Nucleus accumbens (tissue), 56 donors: Measurements from ENCODE around the gene OPCML.

Experiments used
- DNase-seq, 56 donors: peaks; one replicate each; lab custom pipeline; 2025; lab: John Stamatoyannopoulos, UW

The OPCML gene

GRCh38 chr11:133541720-133542095 is 9.4 kb upstream of the OPCML start:
- no peak for DNase-seq

- DNase-seq, result no peak
These were observed 8.9 kb upstream of the OPCML start for GRCh38 chr11:133541021-133541719.

DNA sequence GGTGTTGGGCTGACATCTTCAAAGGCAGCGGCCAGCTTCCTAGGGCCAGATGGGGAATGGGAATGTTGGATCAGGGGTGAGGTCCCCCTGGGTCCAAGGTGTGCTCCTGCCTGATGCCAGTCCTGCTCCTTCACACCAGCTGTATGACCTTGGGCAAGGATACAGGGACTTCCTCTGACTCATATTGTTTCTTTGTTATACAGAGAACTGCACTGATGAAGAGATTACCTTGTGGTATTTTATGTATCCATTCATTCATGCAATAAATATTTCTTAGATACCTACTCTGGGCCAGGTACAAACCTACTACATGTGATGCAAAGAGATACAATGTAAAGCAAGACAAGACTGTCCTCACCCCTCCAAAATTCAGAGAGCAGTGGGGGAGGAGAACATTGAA is 3.9 kb upstream of the OPCML start:
- no peak for DNase-seq

- no peak for DNase-seq
These were observed 904 bp upstream of the OPCML start for GRCh38 chr11:133533205-133533604.

DNA sequence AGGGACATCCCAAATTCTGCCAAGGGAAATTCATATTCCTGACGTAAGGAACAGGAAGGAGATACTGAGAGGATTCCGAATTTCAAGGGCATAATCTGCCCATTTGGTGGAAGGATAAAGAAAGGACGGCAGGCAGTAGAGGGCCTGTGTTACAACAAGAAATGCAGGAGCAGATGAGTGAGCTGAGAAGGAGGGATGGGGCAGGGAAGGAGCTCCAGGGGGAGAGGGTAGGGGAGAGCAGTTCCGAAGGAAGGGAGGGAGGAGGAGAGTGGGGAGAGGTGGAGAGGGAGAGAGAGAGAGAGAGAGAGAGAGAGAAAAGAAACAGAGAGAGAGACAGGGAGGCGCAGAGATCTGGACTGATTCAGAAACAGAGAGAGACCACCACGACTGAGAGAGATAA is 843 bp downstream of the OPCML start:
- DNase-seq, result peak in 1 of 56 donors; percentile 28

DNA sequence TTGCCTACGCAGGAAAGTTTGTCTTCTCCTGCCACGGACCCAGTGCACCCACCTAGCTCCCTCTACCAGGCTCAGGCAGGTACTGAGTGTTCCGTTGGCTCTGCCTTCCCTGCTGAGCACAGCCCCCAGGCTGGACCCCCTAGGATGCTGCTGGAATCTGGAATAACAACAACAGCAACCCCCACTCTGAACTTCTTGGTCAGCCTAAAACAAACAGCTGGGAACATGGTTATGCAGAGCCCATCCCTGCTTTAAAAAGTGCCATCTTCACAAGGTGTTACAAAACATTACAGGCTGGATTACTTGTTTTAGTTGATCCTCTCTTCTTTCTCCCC is 1.8 kb downstream of the OPCML start:
- peak in 2 of 56 donors; percentile 9 to 10 for DNase-seq

GRCh38 chr11:133529807-133530500 is 2.3 kb downstream of the OPCML start:
- DNase-seq, result no peak

- no peak for DNase-seq
These were observed 5.5 kb downstream of the OPCML start for GRCh38 chr11:133526790-133527189.

DNA sequence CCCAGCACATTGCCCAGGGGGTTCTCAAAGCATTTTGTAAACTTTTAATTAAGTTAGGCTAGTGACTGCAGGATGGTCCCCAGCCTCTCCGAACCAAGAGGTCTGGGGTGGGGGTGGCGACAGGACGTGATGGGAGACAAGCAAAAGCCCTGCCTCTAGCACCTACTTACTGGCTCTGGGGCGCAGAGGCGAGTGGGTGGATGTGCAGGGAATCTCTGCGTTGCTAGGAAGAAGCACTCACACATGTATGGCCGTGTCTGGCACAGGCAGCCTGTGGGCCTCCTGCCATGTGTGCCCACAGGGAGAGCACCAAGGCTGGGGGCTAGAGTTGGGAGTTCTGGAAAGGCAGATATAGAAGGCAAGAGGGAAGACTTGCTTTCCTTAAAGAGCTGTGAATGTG is 6.3 kb downstream of the OPCML start:
- DNase-seq, result peak in 3 of 56 donors; percentile 5 to 10 (median 8)

DNA sequence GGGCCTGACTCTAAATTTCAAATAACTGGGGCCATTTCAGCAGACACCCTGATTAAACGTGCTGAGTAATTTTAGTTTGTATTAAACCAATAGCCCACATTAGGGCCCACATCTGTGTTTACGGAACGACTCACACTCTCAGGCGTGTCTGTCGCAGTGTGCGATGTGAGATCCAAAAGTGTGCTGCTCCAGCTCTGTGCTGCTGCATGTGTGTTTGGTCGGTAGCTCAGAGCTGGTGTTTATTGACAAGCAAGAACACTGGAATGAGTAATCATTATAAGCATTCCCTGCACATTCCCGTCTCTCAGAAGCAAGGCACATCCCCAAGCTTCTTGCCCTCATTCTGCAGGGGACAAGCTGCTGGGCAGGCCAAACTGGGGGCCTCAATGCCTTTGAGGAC is 7.8 kb downstream of the OPCML start:
- no peak for DNase-seq

DNA sequence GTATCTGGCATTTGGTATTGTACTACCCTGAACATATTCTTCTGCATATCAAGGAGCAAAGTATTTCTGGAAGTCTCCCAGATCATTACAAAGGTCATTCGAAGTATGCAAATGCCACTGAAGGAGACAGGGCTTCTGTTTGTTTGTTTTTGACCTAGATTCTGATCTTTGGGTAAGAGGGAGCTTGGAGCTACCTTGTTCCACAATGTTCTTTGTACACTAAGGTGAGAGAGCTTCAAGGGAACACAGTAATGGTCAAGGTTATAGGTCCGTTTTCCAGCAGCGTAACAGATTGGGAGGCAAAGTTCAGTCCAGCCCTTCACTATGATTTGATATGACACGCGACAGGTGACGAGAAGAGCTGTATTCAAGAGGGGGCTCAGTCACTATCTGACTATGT is 10.0 kb downstream of the OPCML start:
- no peak for DNase-seq

DNA sequence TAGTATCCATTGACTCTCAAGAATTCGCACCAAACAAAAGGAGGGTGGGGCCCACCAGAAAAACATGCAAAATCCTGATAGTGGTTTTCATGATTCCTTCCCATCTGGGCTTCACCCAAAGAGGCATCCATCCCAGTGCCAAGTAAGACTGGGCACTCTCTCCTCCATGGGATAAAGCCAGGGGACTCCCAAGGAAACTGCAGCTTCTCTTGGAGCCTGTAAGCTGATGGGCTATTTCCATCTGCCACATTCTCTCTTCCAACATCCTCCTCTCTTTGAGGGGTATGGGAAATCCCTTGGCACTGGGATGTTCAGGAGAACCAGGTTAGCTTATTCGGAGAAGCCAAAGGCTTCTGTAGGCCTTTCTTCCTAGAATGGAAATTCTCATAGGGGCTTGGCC is 10.8 kb downstream of the OPCML start:
- no peak for DNase-seq

GRCh38 chr11:133520707-133521106 is 11.6 kb downstream of the OPCML start:
- no peak for DNase-seq

GRCh38 chr11:133519560-133519959 is 12.7 kb downstream of the OPCML start:
- DNase-seq, result no peak

DNA sequence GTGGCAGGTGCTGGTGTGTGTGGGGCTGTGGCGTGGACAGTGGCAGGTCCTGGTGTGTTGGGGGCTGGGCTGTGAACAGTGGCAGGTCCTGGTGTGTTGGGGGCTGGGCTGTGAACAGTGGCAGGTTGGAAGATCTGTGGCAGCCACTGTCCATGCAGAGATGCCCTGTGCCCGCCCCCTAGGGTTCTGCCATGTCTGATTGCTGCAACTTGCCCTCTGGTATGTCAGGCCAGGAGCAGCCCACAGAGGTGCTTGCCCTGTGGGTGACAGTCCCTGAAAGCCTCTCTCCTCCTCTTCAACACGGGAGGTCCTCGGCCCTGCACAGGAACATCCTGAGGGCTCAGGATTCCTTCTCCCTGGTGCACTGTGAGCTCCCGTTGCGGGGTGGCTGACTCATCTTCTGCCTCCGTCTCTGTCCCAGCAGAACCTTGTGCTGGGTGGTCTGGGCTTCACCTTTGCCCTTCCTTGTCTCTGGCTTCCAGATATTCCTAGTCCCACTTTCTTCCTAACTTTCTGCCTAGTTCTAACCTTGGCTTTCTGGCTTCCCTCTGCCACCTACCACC is 13.5 kb downstream of the OPCML start:
- DNase-seq, result no peak

- DNase-seq, result no peak
These were observed 15.5 kb downstream of the OPCML start for GRCh38 chr11:133516845-133517244.

DNA sequence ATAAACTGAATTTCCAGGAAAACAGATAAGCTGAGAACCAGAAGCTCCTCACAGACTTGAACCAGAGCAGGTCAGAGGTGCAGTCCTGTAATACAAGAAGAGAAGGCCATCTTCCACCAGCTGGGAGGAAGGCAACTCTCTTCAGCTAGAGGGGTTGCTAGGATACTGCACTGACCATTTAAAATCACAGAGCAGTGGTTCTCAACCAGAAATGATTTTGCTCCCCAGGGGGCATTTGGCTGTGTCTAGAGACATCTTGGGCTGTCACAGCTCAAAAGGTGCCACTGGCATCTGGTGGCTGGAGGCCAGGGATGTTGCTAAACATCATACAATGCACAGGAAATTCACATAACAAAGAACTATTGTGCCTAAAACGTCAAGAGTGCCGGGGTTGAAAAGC is 17.2 kb downstream of the OPCML start:
- no peak for DNase-seq

DNA sequence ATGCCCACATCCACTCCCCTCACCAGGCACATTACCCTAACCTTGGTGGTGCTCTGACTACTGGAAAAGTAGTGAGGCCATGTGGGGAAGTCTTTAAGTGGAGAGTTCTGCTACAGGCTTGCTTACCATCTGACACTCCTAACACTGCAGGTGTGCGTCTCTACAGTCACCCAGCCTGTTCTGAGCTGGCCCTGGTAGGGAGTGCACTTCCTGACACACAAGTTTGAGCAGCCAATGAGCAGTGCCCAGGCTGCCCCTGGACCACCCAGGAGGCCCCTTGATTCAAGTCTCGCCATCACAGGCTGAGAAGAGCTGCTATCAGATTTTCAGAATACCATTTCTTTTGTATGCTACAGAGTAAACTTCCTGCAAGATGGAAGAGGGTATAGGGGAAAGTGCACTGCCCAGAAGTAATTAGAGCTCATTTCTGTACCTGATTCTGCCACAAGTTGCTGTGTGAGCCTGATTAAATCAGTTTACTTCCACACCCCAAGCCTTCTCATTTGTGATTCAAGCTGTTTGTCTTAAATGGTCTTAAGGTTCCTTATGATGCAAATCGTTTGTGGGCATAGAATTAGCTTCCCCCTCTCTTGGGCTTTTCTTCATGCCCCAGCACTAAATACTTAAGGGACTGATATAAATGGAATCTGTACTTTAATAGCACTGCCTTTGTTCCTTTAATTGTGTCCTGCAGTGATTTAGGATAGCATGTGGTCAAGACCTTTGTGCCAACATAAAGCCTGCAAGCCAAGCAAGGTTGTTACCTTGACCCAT is 22.2 kb downstream of the OPCML start:
- no peak for DNase-seq

DNA sequence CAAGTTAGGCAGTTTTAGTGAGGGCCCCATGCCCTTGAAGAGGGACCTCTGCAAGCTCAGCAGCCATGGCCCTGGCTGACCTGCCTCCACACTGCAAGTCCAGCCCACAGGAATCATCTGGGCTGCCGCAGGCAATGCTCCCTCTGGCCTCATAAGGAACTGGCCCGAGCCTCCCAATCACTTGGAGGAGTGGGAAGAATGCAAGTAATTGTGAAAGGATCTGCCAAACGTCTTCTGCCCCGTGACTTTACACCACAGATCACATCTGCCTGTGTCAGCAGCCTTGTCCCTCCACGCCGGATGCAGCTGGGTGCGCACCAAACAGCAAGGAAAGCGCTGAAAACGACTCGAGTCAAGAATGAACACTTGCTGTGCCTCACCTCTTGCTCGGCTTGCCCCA is 23.8 kb downstream of the OPCML start:
- DNase-seq, result no peak

DNA sequence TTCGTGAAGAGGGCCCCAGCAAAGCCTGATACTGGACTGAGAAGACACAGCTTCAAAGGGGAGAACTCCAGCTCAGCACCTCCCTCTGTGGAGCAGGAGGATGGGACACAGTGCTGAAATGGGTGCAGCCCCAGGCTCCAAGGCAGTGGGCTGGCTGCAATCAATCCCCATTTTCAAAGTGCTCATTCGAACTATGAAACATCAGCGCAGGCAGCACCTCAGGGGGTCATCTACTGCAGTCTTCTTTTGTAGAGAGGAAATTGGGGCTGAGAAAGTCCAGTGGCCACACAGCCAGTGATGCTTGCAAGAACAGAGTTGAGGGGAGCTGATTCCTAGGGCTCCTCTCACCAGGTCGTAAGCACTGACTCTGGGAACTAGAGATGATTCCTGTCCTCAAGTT is 25.1 kb downstream of the OPCML start:
- no peak for DNase-seq

DNA sequence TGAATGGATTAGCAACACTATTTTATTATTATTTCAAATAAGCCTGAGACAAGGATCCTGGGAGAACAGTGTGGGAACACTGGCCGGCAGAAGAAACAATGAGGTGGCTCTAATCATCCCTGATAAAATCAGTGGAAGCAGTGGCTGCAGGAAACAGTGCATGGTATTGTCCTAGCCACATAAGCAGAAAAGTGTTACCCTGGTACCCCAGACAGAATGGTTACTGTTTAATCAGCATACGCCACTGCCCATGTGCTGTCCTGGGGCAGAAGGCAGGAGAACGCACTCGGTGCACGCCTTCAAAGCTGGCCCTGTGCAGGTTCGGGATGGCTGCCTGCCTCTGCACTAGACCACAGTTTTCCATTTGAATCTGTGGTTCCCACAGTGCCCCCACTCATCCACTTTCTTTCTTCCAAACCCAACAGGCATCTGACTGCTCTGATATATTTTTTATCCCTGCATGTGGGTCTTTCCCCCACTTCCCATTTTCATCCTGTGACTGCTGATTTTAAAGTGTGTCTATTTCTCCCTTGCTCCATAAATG is 25.7 kb downstream of the OPCML start:
- DNase-seq, result peak in 1 of 56 donors; percentile 5
